HepG2 (cell line): ENCODE measurements around the gene SLC2A6. TPM values are rescaled to one million over a fixed set of nuclear protein-coding genes. Genes with fewer than 3 reads are reported as not detected.

ENCODE experiments used
- CBX2 ChIP-seq, 2 experiments: fragments of 200-600 bp in 1 of 2; sonication (generic); formaldehyde crosslinking in 1 of 2; IDR thresholded peaks; 2 replicates each; pipeline versions ENCODE4 v1.7.0 to v1.8.1; 2018 to 2022; ENCODE audit warnings: low read depth in 2 of 2, low read length in 1 of 2, mild to moderate bottlenecking in 1 of 2, missing genetic modification reagents in 1 of 2
- FLYWCH1 ChIP-seq: sonication (generic); formaldehyde crosslinking; IDR thresholded peaks from 2 replicates; pipeline ENCODE4 v1.8.1; 2023; ENCODE audit warnings: mild to moderate bottlenecking, missing genetic modification reagents
- HES4 ChIP-seq: sonication (generic); formaldehyde crosslinking; IDR thresholded peaks from 2 replicates; pipeline ENCODE4 v1.9.0; 2021; ENCODE audit warnings: mild to moderate bottlenecking, missing genetic modification reagents, borderline replicate concordance
- MAFG ChIP-seq: sonication (generic); formaldehyde crosslinking; IDR thresholded peaks from 2 replicates; pipeline ENCODE4 v1.5.1; 2020; ENCODE audit warnings: mild to moderate bottlenecking, missing genetic modification reagents
- NR2C2 ChIP-seq: sonication (generic); formaldehyde crosslinking; IDR thresholded peaks from 2 replicates; pipeline ENCODE4 v1.4.0; 2020; ENCODE audit warnings: missing genetic modification reagents, mild to moderate bottlenecking, moderate library complexity, borderline replicate concordance
- PHF8 ChIP-seq: sonication (generic); formaldehyde crosslinking; IDR thresholded peaks from 2 replicates; pipeline ENCODE4 v1.5.0; 2020; ENCODE audit warnings: missing genetic modification reagents
- RBM22 ChIP-seq: fragments of 200-400 bp; formaldehyde crosslinking; optimal IDR thresholded peaks from 2 replicates; pipeline ENCODE3; 2017; ENCODE audit warnings: mild to moderate bottlenecking, low read length, moderate library complexity
- ZNF329 ChIP-seq: sonication (generic); formaldehyde crosslinking; IDR thresholded peaks from 2 replicates; pipeline ENCODE4 v1.9.0; 2021; ENCODE audit warnings: low read depth, mild to moderate bottlenecking, missing genetic modification reagents
- ZNF549 ChIP-seq: sonication (generic); formaldehyde crosslinking; IDR thresholded peaks from 2 replicates; pipeline ENCODE4 v1.5.0; 2020; ENCODE audit warnings: missing genetic modification reagents
- ZNF589 ChIP-seq: sonication (generic); formaldehyde crosslinking; conservative IDR thresholded peaks from 2 replicates; pipeline ENCODE4 v1.8.0; 2022; ENCODE audit warnings: mild to moderate bottlenecking, moderate library complexity, missing genetic modification reagents
- ZNF775 ChIP-seq: sonication (generic); formaldehyde crosslinking; IDR thresholded peaks from 2 replicates; pipeline ENCODE4 v1.4.0; 2020; ENCODE audit warnings: missing genetic modification reagents, mild to moderate bottlenecking, moderate library complexity, borderline replicate concordance
- ZNF790 ChIP-seq: sonication (generic); formaldehyde crosslinking; IDR thresholded peaks from 2 replicates; pipeline ENCODE4 v1.8.0; 2022; ENCODE audit warnings: missing genetic modification reagents, mild to moderate bottlenecking, borderline replicate concordance
- ZSCAN31 ChIP-seq: sonication (generic); formaldehyde crosslinking; IDR thresholded peaks from 2 replicates; pipeline ENCODE4 v1.5.0; 2020; ENCODE audit warnings: low read depth, mild to moderate bottlenecking, missing genetic modification reagents
- polyA plus RNA-seq, 8 experiments: library from polyadenylated mRNA; depleted of rRNA in 3 of 8; stranded (reverse) in 7 of 8; unstranded in 1 of 8; fragments of >200 nt; fragmentation: Illumina TruSeq in 4 of 8; extraction: Trizol in 4 of 8; gene quantifications; 2 replicates each; pipeline versions ENCODE4 v1.2.1 to v1.2.3, GENCODE V29; 2011 to 2016; ENCODE audit warnings: low read depth in 4 of 8, missing spikeins in 1 of 8, mixed read lengths in 1 of 8; ENCODE audit not compliant: insufficient read depth in 1 of 8
- total RNA-seq, 5 experiments: library from RNA; depleted of rRNA; stranded (reverse); fragments of >200 nt; fragmentation: Illumina TruSeq; extraction: Trizol; gene quantifications; 2 replicates each; pipeline ENCODE4 v1.2.3, GENCODE V29; 2016; ENCODE audit warnings: low read depth in 1 of 5
- TF ChIP-seq, protein P1 (sequence below): IDR thresholded peaks from 2 replicates; pipeline ENCODE4 v1.6.1; 2012; ENCODE audit warnings: inconsistent platforms
- TF ChIP-seq, protein P2 (sequence below): sonication (generic); formaldehyde crosslinking; IDR thresholded peaks from 2 replicates; pipeline ENCODE4 v1.8.0; 2022; ENCODE audit warnings: mild to moderate bottlenecking, missing genetic modification reagents
- TF ChIP-seq, protein P3 (sequence below): sonication (generic); formaldehyde crosslinking; IDR thresholded peaks from 2 replicates; pipeline ENCODE4 v1.4.0; 2020; ENCODE audit warnings: missing genetic modification reagents
- TF ChIP-seq, protein P4 (sequence below): sonication (generic); formaldehyde crosslinking; IDR thresholded peaks from 2 replicates; pipeline ENCODE4 v1.4.0; 2020; ENCODE audit warnings: low read depth, mild to moderate bottlenecking, missing genetic modification reagents

The SLC2A6 gene
- total and polyA plus RNA-seq, 2 of the 13 experiments (the other 11 are each of a cell fraction or from before 2014, with no cell fraction given) = 4.1 to 15.0 TPM

DNA sequence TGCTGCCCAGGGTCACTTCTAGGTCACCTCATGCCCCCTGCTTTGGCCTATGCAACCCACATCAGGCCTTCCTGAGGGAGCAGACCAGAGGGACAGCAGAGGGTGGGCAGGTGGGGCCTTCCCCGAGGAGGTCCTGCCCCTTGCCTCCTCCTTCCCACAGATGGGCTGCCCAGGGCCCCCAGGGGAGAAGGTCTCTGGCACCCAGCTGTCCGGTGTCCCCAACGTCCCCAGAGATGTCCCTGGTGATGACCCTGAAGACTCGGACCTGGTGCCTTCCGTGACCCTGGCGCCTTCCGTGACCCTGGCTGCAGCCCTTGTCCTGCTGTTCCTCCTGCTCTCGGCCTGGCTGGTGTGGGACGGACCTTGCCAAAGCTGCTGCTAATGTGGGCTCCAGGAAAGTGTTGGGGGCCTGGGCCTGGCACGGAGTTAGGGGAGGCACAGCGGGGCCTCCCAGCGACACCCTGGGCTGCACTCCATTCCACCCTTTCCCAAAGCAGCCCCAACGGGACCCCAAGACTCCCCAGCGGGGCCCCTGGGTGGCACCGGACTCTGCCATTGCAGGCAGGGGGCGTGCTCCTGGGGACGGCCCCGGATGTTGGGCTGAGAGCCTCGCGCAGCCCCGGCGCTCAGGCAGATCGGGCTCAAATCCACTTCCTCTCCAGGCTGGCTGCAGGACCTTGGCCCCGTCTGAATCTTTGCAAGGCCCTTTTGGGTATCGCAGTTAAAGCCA is 6.8 kb upstream of the SLC2A6 start (continued):
- TF ChIP-seq, protein P1, sequence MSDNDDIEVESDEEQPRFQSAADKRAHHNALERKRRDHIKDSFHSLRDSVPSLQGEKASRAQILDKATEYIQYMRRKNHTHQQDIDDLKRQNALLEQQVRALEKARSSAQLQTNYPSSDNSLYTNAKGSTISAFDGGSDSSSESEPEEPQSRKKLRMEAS = peak; percentile 28; the same call in 1 of the 2 replicates
- TF ChIP-seq MAFG (CRISPR knock-in tag) (no peak), CBX2 (IDR thresholded peaks at IDR 0.05; ENCODE audit: low read depth, low read length) (no peak), CBX2 (CRISPR knock-in tag; IDR thresholded peaks at IDR 0.05; ENCODE audit: low read depth) (no peak), ZNF549 (CRISPR knock-in tag) (no peak), PHF8 (CRISPR knock-in tag) (no peak; the same call in 1 of the 2 replicates), ZSCAN31 (CRISPR knock-in tag) (no peak), HES4 (0 out of 2 replicates have a peak, but pooled peaks have one; percentile 43), ZNF589 (CRISPR knock-in tag) (no peak), RBM22 (no peak), ZNF775 (no peak), FLYWCH1 (CRISPR knock-in tag) (no peak), ZNF790 (no peak), ZNF329 (CRISPR knock-in tag) (no peak), NR2C2 (no peak; the same call in 1 of the 2 replicates)
- TF ChIP-seq, protein P2, sequence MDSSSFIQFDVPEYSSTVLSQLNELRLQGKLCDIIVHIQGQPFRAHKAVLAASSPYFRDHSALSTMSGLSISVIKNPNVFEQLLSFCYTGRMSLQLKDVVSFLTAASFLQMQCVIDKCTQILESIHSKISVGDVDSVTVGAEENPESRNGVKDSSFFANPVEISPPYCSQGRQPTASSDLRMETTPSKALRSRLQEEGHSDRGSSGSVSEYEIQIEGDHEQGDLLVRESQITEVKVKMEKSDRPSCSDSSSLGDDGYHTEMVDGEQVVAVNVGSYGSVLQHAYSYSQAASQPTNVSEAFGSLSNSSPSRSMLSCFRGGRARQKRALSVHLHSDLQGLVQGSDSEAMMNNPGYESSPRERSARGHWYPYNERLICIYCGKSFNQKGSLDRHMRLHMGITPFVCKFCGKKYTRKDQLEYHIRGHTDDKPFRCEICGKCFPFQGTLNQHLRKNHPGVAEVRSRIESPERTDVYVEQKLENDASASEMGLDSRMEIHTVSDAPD (CRISPR knock-in tag) = no peak
- TF ChIP-seq, protein P3, sequence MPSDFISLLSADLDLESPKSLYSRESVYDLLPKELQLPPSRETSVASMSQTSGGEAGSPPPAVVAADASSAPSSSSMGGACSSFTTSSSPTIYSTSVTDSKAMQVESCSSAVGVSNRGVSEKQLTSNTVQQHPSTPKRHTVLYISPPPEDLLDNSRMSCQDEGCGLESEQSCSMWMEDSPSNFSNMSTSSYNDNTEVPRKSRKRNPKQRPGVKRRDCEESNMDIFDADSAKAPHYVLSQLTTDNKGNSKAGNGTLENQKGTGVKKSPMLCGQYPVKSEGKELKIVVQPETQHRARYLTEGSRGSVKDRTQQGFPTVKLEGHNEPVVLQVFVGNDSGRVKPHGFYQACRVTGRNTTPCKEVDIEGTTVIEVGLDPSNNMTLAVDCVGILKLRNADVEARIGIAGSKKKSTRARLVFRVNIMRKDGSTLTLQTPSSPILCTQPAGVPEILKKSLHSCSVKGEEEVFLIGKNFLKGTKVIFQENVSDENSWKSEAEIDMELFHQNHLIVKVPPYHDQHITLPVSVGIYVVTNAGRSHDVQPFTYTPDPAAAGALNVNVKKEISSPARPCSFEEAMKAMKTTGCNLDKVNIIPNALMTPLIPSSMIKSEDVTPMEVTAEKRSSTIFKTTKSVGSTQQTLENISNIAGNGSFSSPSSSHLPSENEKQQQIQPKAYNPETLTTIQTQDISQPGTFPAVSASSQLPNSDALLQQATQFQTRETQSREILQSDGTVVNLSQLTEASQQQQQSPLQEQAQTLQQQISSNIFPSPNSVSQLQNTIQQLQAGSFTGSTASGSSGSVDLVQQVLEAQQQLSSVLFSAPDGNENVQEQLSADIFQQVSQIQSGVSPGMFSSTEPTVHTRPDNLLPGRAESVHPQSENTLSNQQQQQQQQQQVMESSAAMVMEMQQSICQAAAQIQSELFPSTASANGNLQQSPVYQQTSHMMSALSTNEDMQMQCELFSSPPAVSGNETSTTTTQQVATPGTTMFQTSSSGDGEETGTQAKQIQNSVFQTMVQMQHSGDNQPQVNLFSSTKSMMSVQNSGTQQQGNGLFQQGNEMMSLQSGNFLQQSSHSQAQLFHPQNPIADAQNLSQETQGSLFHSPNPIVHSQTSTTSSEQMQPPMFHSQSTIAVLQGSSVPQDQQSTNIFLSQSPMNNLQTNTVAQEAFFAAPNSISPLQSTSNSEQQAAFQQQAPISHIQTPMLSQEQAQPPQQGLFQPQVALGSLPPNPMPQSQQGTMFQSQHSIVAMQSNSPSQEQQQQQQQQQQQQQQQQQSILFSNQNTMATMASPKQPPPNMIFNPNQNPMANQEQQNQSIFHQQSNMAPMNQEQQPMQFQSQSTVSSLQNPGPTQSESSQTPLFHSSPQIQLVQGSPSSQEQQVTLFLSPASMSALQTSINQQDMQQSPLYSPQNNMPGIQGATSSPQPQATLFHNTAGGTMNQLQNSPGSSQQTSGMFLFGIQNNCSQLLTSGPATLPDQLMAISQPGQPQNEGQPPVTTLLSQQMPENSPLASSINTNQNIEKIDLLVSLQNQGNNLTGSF (CRISPR knock-in tag) = no peak
- TF ChIP-seq, protein P4, sequence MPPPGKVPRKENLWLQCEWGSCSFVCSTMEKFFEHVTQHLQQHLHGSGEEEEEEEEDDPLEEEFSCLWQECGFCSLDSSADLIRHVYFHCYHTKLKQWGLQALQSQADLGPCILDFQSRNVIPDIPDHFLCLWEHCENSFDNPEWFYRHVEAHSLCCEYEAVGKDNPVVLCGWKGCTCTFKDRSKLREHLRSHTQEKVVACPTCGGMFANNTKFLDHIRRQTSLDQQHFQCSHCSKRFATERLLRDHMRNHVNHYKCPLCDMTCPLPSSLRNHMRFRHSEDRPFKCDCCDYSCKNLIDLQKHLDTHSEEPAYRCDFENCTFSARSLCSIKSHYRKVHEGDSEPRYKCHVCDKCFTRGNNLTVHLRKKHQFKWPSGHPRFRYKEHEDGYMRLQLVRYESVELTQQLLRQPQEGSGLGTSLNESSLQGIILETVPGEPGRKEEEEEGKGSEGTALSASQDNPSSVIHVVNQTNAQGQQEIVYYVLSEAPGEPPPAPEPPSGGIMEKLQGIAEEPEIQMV (CRISPR knock-in tag) = no peak
